HepG2 (cell line): ENCODE results near the gene DHRS11. TPM values are rescaled to one million over a fixed set of nuclear protein-coding genes. Genes with fewer than 3 reads are reported as not detected.
A peak's percentile ranks its signal among the peaks of the same experiment; 100 is the strongest.

ENCODE experiments used
- AHR ChIP-seq: IDR thresholded peaks from 2 replicates; pipeline ENCODE4 v1.6.1; 2018; ENCODE audit warnings: missing genetic modification reagents, missing compliant biosample characterization
- SATB2 ChIP-seq: sonication (generic); formaldehyde crosslinking; IDR thresholded peaks from 2 replicates; pipeline ENCODE4 v1.5.0; 2020; ENCODE audit warnings: missing genetic modification reagents
- SP140L ChIP-seq: sonication (generic); formaldehyde crosslinking; IDR thresholded peaks from 2 replicates; pipeline ENCODE4 v1.4.0; 2020; ENCODE audit warnings: missing genetic modification reagents, borderline replicate concordance
- SPEN ChIP-seq: sonication (generic); formaldehyde crosslinking; IDR thresholded peaks from 2 replicates; pipeline ENCODE4 v1.5.1; 2020; ENCODE audit warnings: low read depth, mild to moderate bottlenecking, missing genetic modification reagents
- TMF1 ChIP-seq: sonication (generic); formaldehyde crosslinking; IDR thresholded peaks from 2 replicates; pipeline ENCODE4 v1.8.1; 2022; ENCODE audit warnings: low read depth, missing genetic modification reagents
- ZKSCAN8 ChIP-seq: IDR thresholded peaks from 2 replicates; pipeline ENCODE4 v1.6.1; 2016; ENCODE audit warnings: borderline replicate concordance, missing genetic modification reagents, missing compliant biosample characterization
- ZNF33B ChIP-seq: sonication (generic); formaldehyde crosslinking; IDR thresholded peaks from 2 replicates; pipeline ENCODE4 v1.5.1; 2020; ENCODE audit warnings: mild to moderate bottlenecking, missing genetic modification reagents
- polyA plus RNA-seq, 8 experiments: library from polyadenylated mRNA; depleted of rRNA in 3 of 8; stranded (reverse) in 7 of 8; unstranded in 1 of 8; fragments of >200 nt; fragmentation: Illumina TruSeq in 4 of 8; extraction: Trizol in 4 of 8; gene quantifications; 2 replicates each; pipeline versions ENCODE4 v1.2.1 to v1.2.3, GENCODE V29; 2011 to 2016; ENCODE audit warnings: low read depth in 4 of 8, missing spikeins in 1 of 8, mixed read lengths in 1 of 8; ENCODE audit not compliant: insufficient read depth in 1 of 8
- total RNA-seq, 5 experiments: library from RNA; depleted of rRNA; stranded (reverse); fragments of >200 nt; fragmentation: Illumina TruSeq; extraction: Trizol; gene quantifications; 2 replicates each; pipeline ENCODE4 v1.2.3, GENCODE V29; 2016; ENCODE audit warnings: low read depth in 1 of 5
- TF ChIP-seq, protein P1 (sequence below): sonication (generic); formaldehyde crosslinking; IDR thresholded peaks from 2 replicates; pipeline ENCODE4 v1.5.1; 2020; ENCODE audit warnings: mild to moderate bottlenecking, missing genetic modification reagents
- TF ChIP-seq, protein P2 (sequence below): sonication (generic); formaldehyde crosslinking; IDR thresholded peaks from 2 replicates; pipeline ENCODE4 v1.4.0; 2020; ENCODE audit warnings: missing genetic modification reagents
- TF ChIP-seq, protein P3 (sequence below): sonication (generic); formaldehyde crosslinking; IDR thresholded peaks from 2 replicates; pipeline ENCODE4 v1.5.0; 2020; ENCODE audit warnings: mild to moderate bottlenecking, missing genetic modification reagents
- TF ChIP-seq, protein P4 (sequence below): sonication (generic); formaldehyde crosslinking; IDR thresholded peaks from 2 replicates; pipeline ENCODE4 v1.4.0; 2020; ENCODE audit warnings: missing genetic modification reagents
- TF ChIP-seq, protein P5 (sequence below): sonication (generic); formaldehyde crosslinking; IDR thresholded peaks from 2 replicates; pipeline ENCODE4 v1.9.0; 2021; ENCODE audit warnings: missing genetic modification reagents, borderline replicate concordance
- TF ChIP-seq, protein P6 (sequence below): sonication (generic); formaldehyde crosslinking; IDR thresholded peaks from 2 replicates; pipeline ENCODE4 v1.4.0; 2020; ENCODE audit warnings: missing genetic modification reagents
- TF ChIP-seq, protein P7 (sequence below): sonication (generic); formaldehyde crosslinking; IDR thresholded peaks from 2 replicates; pipeline ENCODE4 v1.4.0; 2020; ENCODE audit warnings: missing genetic modification reagents

DHRS11 gene
- total and polyA plus RNA-seq, 2 of the 13 experiments (the other 11 are each of a cell fraction or from before 2014, with no cell fraction given), result 28.4 to 41.9 TPM

DNA sequence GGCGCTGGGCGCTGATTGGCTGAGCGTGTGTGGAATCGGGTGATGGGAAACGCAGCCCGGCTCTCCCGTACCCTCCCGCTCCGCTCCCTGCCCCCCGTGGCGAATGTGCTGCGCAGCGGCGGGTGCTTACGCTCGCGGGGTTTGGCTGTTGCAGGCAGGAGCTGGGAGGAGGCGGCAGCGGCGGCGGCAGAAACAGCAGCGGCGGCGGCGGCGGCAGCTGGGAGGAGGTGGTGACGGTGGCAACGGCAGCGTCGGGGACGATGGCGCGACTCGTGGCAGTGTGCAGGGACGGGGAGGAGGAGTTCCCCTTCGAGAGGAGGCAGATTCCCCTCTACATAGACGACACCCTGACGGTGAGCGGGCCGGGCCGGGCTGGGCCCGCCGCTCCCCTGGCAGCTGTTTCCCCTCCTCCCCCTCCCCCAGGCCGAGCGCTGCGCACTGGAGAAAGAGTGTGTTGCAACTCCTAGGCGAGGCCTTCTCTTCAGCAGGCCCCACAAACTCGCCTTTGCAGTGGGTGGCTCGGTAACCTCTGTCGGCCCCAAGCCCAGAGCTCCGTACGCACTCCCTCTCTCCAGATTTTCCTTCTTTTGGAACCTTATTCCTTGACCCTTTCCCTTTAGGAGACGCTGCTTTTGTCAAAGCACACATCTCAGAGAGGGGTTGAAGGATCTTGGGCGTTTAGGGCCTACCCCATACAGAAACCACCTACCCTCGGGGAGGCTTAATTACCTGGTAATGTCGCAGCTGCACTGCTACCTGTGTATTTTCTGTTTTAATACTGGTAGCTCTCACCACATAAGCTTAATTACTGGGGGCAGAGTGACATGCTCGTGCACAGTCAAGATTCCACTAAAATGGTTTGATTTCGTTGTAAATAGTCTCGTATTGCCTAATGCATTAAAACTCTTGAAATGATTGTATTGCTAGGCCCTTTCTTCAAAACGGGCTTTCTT, 45.9 kb upstream of the DHRS11 start (continued):
- TF ChIP-seq, protein P1, sequence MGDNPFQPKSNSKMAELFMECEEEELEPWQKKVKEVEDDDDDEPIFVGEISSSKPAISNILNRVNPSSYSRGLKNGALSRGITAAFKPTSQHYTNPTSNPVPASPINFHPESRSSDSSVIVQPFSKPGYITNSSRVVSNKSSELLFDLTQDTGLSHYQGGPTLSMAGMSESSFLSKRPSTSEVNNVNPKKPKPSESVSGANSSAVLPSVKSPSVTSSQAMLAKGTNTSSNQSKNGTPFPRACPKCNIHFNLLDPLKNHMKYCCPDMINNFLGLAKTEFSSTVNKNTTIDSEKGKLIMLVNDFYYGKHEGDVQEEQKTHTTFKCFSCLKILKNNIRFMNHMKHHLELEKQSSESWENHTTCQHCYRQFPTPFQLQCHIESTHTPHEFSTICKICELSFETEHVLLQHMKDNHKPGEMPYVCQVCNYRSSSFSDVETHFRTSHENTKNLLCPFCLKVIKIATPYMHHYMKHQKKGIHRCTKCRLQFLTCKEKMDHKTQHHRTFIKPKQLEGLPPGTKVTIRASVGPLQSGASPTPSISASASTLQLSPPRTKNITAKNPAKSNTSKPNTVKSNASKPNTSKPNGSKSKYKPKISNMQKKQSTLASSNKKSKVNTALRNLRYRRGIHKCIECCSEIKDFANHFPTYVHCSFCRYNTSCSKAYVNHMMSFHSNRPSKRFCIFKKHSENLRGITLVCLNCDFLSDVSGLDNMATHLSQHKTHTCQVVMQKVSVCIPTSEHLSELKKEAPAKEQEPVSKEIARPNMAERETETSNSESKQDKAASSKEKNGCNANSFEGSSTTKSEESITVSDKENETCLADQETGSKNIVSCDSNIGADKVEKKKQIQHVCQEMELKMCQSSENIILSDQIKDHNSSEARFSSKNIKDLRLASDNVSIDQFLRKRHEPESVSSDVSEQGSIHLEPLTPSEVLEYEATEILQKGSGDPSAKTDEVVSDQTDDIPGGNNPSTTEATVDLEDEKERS, result no peak
- TF ChIP-seq ZNF33B (CRISPR knock-in tag) (no peak), AHR (CRISPR knock-in tag) (no peak), SATB2 (no peak), TMF1 (CRISPR knock-in tag) (no peak), ZKSCAN8 (CRISPR knock-in tag) (no peak), SPEN (CRISPR knock-in tag) (peak; percentile 89), SP140L (no peak)
- TF ChIP-seq, protein P2, sequence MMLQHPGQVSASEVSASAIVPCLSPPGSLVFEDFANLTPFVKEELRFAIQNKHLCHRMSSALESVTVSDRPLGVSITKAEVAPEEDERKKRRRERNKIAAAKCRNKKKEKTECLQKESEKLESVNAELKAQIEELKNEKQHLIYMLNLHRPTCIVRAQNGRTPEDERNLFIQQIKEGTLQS (CRISPR knock-in tag), result peak; percentile 11; the same call in 1 of the 2 replicates
- TF ChIP-seq, protein P3, sequence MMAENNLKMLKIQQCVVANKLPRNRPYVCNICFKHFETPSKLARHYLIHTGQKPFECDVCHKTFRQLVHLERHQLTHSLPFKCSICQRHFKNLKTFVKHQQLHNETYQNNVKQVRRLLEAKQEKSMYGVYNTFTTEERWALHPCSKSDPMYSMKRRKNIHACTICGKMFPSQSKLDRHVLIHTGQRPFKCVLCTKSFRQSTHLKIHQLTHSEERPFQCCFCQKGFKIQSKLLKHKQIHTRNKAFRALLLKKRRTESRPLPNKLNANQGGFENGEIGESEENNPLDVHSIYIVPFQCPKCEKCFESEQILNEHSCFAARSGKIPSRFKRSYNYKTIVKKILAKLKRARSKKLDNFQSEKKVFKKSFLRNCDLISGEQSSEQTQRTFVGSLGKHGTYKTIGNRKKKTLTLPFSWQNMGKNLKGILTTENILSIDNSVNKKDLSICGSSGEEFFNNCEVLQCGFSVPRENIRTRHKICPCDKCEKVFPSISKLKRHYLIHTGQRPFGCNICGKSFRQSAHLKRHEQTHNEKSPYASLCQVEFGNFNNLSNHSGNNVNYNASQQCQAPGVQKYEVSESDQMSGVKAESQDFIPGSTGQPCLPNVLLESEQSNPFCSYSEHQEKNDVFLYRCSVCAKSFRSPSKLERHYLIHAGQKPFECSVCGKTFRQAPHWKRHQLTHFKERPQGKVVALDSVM (CRISPR knock-in tag), result no peak
- TF ChIP-seq, protein P4, sequence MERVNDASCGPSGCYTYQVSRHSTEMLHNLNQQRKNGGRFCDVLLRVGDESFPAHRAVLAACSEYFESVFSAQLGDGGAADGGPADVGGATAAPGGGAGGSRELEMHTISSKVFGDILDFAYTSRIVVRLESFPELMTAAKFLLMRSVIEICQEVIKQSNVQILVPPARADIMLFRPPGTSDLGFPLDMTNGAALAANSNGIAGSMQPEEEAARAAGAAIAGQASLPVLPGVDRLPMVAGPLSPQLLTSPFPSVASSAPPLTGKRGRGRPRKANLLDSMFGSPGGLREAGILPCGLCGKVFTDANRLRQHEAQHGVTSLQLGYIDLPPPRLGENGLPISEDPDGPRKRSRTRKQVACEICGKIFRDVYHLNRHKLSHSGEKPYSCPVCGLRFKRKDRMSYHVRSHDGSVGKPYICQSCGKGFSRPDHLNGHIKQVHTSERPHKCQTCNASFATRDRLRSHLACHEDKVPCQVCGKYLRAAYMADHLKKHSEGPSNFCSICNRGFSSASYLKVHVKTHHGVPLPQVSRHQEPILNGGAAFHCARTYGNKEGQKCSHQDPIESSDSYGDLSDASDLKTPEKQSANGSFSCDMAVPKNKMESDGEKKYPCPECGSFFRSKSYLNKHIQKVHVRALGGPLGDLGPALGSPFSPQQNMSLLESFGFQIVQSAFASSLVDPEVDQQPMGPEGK (CRISPR knock-in tag), result peak; percentile 90
- TF ChIP-seq, protein P5, sequence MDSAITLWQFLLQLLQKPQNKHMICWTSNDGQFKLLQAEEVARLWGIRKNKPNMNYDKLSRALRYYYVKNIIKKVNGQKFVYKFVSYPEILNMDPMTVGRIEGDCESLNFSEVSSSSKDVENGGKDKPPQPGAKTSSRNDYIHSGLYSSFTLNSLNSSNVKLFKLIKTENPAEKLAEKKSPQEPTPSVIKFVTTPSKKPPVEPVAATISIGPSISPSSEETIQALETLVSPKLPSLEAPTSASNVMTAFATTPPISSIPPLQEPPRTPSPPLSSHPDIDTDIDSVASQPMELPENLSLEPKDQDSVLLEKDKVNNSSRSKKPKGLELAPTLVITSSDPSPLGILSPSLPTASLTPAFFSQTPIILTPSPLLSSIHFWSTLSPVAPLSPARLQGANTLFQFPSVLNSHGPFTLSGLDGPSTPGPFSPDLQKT (CRISPR knock-in tag), result no peak
- TF ChIP-seq, protein P6, sequence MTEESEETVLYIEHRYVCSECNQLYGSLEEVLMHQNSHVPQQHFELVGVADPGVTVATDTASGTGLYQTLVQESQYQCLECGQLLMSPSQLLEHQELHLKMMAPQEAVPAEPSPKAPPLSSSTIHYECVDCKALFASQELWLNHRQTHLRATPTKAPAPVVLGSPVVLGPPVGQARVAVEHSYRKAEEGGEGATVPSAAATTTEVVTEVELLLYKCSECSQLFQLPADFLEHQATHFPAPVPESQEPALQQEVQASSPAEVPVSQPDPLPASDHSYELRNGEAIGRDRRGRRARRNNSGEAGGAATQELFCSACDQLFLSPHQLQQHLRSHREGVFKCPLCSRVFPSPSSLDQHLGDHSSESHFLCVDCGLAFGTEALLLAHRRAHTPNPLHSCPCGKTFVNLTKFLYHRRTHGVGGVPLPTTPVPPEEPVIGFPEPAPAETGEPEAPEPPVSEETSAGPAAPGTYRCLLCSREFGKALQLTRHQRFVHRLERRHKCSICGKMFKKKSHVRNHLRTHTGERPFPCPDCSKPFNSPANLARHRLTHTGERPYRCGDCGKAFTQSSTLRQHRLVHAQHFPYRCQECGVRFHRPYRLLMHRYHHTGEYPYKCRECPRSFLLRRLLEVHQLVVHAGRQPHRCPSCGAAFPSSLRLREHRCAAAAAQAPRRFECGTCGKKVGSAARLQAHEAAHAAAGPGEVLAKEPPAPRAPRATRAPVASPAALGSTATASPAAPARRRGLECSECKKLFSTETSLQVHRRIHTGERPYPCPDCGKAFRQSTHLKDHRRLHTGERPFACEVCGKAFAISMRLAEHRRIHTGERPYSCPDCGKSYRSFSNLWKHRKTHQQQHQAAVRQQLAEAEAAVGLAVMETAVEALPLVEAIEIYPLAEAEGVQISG (CRISPR knock-in tag), result peak; percentile 85
- TF ChIP-seq, protein P7, sequence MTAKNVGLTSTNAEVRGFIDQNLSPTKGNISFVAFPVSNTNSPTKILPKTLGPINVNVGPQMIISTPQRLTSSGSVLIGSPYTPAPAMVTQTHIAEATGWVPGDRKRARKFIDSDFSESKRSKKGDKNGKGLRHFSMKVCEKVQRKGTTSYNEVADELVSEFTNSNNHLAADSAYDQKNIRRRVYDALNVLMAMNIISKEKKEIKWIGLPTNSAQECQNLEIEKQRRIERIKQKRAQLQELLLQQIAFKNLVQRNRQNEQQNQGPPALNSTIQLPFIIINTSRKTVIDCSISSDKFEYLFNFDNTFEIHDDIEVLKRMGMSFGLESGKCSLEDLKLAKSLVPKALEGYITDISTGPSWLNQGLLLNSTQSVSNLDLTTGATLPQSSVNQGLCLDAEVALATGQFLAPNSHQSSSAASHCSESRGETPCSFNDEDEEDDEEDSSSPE (CRISPR knock-in tag), result peak; percentile 60; the same call in 1 of the 2 replicates
